ENCODE data around the gene RPS19BP1. TPM values are rescaled to one million over a fixed set of nuclear protein-coding genes. Genes with fewer than 3 reads are reported as not detected.

RPS19BP1 gene
- total RNA-seq, 1 donor from 2014 or later, result 67.9 TPM

DNA sequence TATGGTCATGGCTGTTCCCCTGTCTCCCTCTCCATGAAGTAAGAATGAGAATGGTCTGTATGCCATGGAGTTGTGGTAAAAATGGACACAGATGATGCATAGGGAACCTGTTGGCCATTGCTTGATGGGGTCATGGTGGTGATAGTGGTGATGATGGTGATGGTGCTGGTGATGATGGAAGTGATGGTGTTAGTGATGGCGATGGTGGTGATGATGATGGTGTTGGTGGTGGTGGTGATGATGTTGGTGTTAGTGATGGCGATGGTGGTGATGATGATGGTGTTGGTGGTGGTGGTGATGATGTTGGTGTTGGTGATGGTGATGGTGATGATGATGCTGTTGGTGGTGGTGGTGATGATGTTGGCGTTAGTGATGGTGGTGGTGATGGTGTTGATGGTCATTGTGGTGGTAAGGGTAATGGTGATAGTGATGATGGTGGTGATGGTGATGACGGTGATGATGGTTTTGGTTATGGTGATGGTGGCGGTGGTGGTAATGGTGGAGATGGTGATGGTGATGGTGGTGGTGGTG is 32.9 kb upstream of the RPS19BP1 start:
- H3K4me3 ChIP-seq, result no peak overlapping the region
- ATAC-seq (no peak), DNase-seq (no peak)
- H3K9me3 ChIP-seq, result no peaks in the 10 kb centered on the region
- TF ChIP-seq, protein P1, sequence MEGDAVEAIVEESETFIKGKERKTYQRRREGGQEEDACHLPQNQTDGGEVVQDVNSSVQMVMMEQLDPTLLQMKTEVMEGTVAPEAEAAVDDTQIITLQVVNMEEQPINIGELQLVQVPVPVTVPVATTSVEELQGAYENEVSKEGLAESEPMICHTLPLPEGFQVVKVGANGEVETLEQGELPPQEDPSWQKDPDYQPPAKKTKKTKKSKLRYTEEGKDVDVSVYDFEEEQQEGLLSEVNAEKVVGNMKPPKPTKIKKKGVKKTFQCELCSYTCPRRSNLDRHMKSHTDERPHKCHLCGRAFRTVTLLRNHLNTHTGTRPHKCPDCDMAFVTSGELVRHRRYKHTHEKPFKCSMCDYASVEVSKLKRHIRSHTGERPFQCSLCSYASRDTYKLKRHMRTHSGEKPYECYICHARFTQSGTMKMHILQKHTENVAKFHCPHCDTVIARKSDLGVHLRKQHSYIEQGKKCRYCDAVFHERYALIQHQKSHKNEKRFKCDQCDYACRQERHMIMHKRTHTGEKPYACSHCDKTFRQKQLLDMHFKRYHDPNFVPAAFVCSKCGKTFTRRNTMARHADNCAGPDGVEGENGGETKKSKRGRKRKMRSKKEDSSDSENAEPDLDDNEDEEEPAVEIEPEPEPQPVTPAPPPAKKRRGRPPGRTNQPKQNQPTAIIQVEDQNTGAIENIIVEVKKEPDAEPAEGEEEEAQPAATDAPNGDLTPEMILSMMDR (IDR thresholded peaks at IDR 0.05), result no peak
- intact Hi-C loops (cut with DNase I), result no loop called here
- no peaks in the 10 kb centered on the region for H3K36me3 ChIP-seq
- H3K27ac ChIP-seq, result no peak overlapping the region
- peaks cover 18% of the 10 kb centered on the region for H3K27me3 ChIP-seq (ENCODE audit: low read depth)
- H3K4me1 ChIP-seq, result no peaks in the 10 kb centered on the region

GRCh38 chr22:39563571-39564428 is 31.3 kb upstream of the RPS19BP1 start:
- TF ChIP-seq, protein P1 (IDR thresholded peaks at IDR 0.05), result no peak
- H3K4me1 ChIP-seq, result no peaks in the 10 kb centered on the region
- peaks cover 32% of the 10 kb centered on the region for H3K27me3 ChIP-seq (ENCODE audit: low read depth)
- ATAC-seq (no peak), DNase-seq (no peak)
- intact Hi-C loops (cut with DNase I), result no loop called here
- no peak overlapping the region for H3K27ac ChIP-seq
- H3K9me3 ChIP-seq, result no peaks in the 10 kb centered on the region
- H3K36me3 ChIP-seq, result no peaks in the 10 kb centered on the region
- H3K4me3 ChIP-seq, result no peak overlapping the region

DNA sequence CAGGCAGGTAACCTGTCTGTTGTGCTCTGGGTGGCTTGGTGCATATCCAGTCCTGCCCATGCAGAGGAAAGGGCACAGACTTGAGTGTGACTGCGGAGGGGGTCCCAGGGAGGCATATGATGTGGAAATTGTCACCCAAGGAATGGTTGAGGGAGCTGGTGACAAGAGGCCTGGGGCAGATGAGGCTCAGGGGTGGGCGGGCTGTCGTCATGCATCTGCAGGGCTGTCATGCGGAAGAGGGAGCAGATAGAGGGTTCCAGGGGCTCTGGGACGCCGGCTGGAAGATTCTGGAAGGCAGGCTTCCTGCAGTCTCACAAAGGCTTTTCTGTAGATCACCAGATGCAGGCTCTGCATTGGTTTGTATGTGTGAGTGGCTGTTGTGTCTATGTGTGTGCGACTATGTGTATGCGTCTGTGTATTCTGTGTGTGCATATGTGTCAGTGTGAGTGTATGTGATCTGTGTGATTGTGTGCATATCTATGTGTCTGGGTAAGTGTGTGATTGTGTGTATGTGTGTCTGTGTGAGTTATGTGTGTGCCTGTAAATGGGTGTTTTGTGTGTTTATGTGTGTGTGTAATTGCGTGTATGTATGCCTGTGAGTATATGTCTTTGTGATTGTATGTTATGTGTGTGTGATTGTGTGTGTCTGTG is 30.4 kb upstream of the RPS19BP1 start:
- intact Hi-C loops (cut with DNase I), result no loop called here
- ATAC-seq, result no peak
- Histone ChIP-seq H3K4me1 (peaks cover 6% of the 10 kb centered on the region), H3K27me3 (ENCODE audit: low read depth) (peaks cover 39% of the 10 kb centered on the region), H3K9me3 (no peaks in the 10 kb centered on the region), H3K36me3 (no peaks in the 10 kb centered on the region), H3K4me3 (no peak overlapping the region), H3K27ac (no peak overlapping the region)
- TF ChIP-seq, protein P1 (IDR thresholded peaks at IDR 0.05), result no peak
- no peak for DNase-seq

- Histone ChIP-seq H3K27ac (no peak overlapping the region), H3K4me1 (peaks cover 7% of the 10 kb centered on the region), H3K27me3 (ENCODE audit: low read depth) (peaks cover 63% of the 10 kb centered on the region), H3K4me3 (no peak overlapping the region), H3K36me3 (no peaks in the 10 kb centered on the region), H3K9me3 (no peaks in the 10 kb centered on the region)
- DNase-seq, result no peak
- no peak for ATAC-seq
- TF ChIP-seq, protein P1 (IDR thresholded peaks at IDR 0.05), result no peak
- intact Hi-C loops (cut with DNase I), result no loop called here
These were observed 27.6 kb upstream of the RPS19BP1 start for GRCh38 chr22:39560127-39560526.

- intact Hi-C loops (cut with DNase I), result no loop called here
- Histone ChIP-seq H3K27ac (no peak overlapping the region), H3K9me3 (no peaks in the 10 kb centered on the region), H3K27me3 (ENCODE audit: low read depth) (peaks cover 58% of the 10 kb centered on the region), H3K36me3 (no peaks in the 10 kb centered on the region), H3K4me1 (peaks cover 7% of the 10 kb centered on the region), H3K4me3 (no peak overlapping the region)
- no peak for ATAC-seq
- DNase-seq, result no peak
- TF ChIP-seq, protein P1 (IDR thresholded peaks at IDR 0.05), result peak; percentile 22
These were observed 27.0 kb upstream of the RPS19BP1 start for GRCh38 chr22:39559456-39560105.

Measured in lower lobe of right lung (tissue), 2 donors.